Activated CD4-positive, alpha-beta T cell treated with anti-CD3 and anti-CD28 coated beads, Interleukin-2, amount 10 ng/mL, durations not matched to agents 7 days and 5 days (primary cell): ENCODE data around the gene WDFY2. TPM values are rescaled to one million over a fixed set of nuclear protein-coding genes. Genes with fewer than 3 reads are reported as not detected.

Experiments
- CTCF ChIA-PET: fragments of 350-600 bp; sonication (Branson Sonifier 250); formaldehyde crosslinking; loops from one replicate; lab custom pipeline; 2021; ENCODE audit warnings: antibody characterized with exemption; lab: Charles Lee
- POLR2A ChIA-PET: fragments of 350-600 bp; sonication (Branson Sonifier 250); formaldehyde crosslinking; loops from one replicate; lab custom pipeline; 2021; ENCODE audit warnings: antibody characterized with exemption; lab: Charles Lee
- DNase-seq: peaks from one replicate; pipeline ENCODE4 v3.0.0-alpha.2; 2020
- H3K27ac Mint-ChIP-seq: one replicate; pipeline ENCODE4 v1.8.0; 2021; ENCODE audit warnings: mild to moderate bottlenecking, moderate library complexity, mixed read lengths
- H3K27me3 Mint-ChIP-seq: one replicate; pipeline ENCODE4 v1.8.0; 2021; ENCODE audit warnings: mixed read lengths
- H3K36me3 Mint-ChIP-seq: one replicate; pipeline ENCODE4 v1.8.0; 2021; ENCODE audit warnings: low read depth, mixed read lengths
- H3K4me1 Mint-ChIP-seq: one replicate; pipeline ENCODE4 v1.8.0; 2021; ENCODE audit warnings: mixed read lengths
- H3K4me3 Mint-ChIP-seq: one replicate; pipeline ENCODE4 v1.8.0; 2021; ENCODE audit warnings: mild to moderate bottlenecking, moderate library complexity, mixed read lengths
- H3K9me3 Mint-ChIP-seq: one replicate; pipeline ENCODE4 v1.8.0; 2021; ENCODE audit warnings: mixed read lengths
- microRNA-seq: library from miRNA; unstranded; fragments of <30 nt; microRNA quantifications from one replicate; pipeline ENCODE4 v1.2.0, GENCODE V29; 2021; ENCODE audit warnings: borderline microRNAs expressed, borderline replicate concordance
- total RNA-seq, 2 experiments: library from RNA; stranded (reverse); gene quantifications; one replicate each; pipeline ENCODE4 v1.2.3, GENCODE V29; 2021

The WDFY2 gene
- total RNA-seq, 2 experiments from 2014 or later = 10.9 to 12.6 TPM

- H3K4me3 Mint-ChIP-seq = no peak overlapping the region
- peaks cover 3% of the 10 kb centered on the region for H3K36me3 Mint-ChIP-seq
- peaks cover 42% of the 10 kb centered on the region for H3K4me1 Mint-ChIP-seq
- no peaks in the 10 kb centered on the region for H3K9me3 Mint-ChIP-seq
- no peak for DNase-seq
- ChIA-PET CTCF (no interaction called here), POLR2A (no interaction called here)
- no peaks in the 10 kb centered on the region for H3K27me3 Mint-ChIP-seq
- H3K27ac Mint-ChIP-seq = no peak overlapping the region
Measured at GRCh38 chr13:51807041-51807440, 222.8 kb downstream of the WDFY2 start.

GRCh38 chr13:51808811-51809210 lies 224.5 kb downstream of the WDFY2 start:
- CTCF ChIA-PET = interaction anchor here (0.9 kb wide), 1 partner anchor 225 kb away, joined by 3 read pairs; no protein-coding TSS in a partner anchor
- POLR2A ChIA-PET = no interaction called here
- no peak overlapping the region for H3K27ac Mint-ChIP-seq

GRCh38 chr13:51811046-51811445 lies 226.8 kb downstream of the WDFY2 start:
- H3K4me3 Mint-ChIP-seq = no peak overlapping the region
- no peaks in the 10 kb centered on the region for H3K9me3 Mint-ChIP-seq
- H3K27me3 Mint-ChIP-seq = no peaks in the 10 kb centered on the region
- DNase-seq = no peak
- POLR2A ChIA-PET = no interaction called here
- H3K36me3 Mint-ChIP-seq = no peaks in the 10 kb centered on the region
- no peak overlapping the region for H3K27ac Mint-ChIP-seq
- H3K4me1 Mint-ChIP-seq = peaks cover 35% of the 10 kb centered on the region
- CTCF ChIA-PET = interaction anchor here (0.7 to 1.5 kb wide), 2 partner anchors 13 to 226 kb away, joined by 3 to 4 read pairs; no protein-coding TSS in a partner anchor

More at GRCh38 chr13:51808811-51809210, 224.5 kb downstream of the WDFY2 start:
- Mint-ChIP-seq H3K27me3 (no peaks in the 10 kb centered on the region), H3K4me3 (no peak overlapping the region), H3K9me3 (no peaks in the 10 kb centered on the region), H3K4me1 (peaks cover 32% of the 10 kb centered on the region), H3K36me3 (peaks cover 3% of the 10 kb centered on the region)
- no peak for DNase-seq

- no peak for DNase-seq
- ChIA-PET CTCF (interaction anchor here (1.5 to 4.4 kb wide), 2 partner anchors 14 to 20 kb away, joined by 5 to 41 read pairs; no protein-coding TSS in a partner anchor), POLR2A (no interaction called here)
- Mint-ChIP-seq H3K4me1 (peaks cover 41% of the 10 kb centered on the region), H3K4me3 (no peak overlapping the region), H3K36me3 (no peaks in the 10 kb centered on the region), H3K27ac (no peak overlapping the region), H3K9me3 (no peaks in the 10 kb centered on the region), H3K27me3 (no peaks in the 10 kb centered on the region)
Measured at GRCh38 chr13:51811920-51812451, 227.7 kb downstream of the WDFY2 start.

- POLR2A ChIA-PET = no interaction called here
- CTCF ChIA-PET = interaction anchor here (0.7 to 4.4 kb wide), 12 partner anchors 9 to 313 kb away, joined by 3 to 41 read pairs (median 4); no protein-coding TSS in a partner anchor
- no peaks in the 10 kb centered on the region for H3K9me3 Mint-ChIP-seq
- DNase-seq = no peak
- H3K27ac Mint-ChIP-seq = no peak overlapping the region
- H3K36me3 Mint-ChIP-seq = peaks cover 4% of the 10 kb centered on the region
- H3K4me1 Mint-ChIP-seq = peaks cover 56% of the 10 kb centered on the region
- H3K4me3 Mint-ChIP-seq = no peak overlapping the region
- no peaks in the 10 kb centered on the region for H3K27me3 Mint-ChIP-seq
Measured at GRCh38 chr13:51814071-51814470, 229.8 kb downstream of the WDFY2 start.

- CTCF ChIA-PET = interaction anchor here (0.7 to 4.4 kb wide), 17 partner anchors 10 to 435 kb away, joined by 3 to 41 read pairs (median 5); partner anchors contain the start of gene TMEM272
- H3K4me1 Mint-ChIP-seq = peaks cover 65% of the 10 kb centered on the region
- no peaks in the 10 kb centered on the region for H3K27me3 Mint-ChIP-seq
- POLR2A ChIA-PET = no interaction called here
- H3K9me3 Mint-ChIP-seq = no peaks in the 10 kb centered on the region
- peaks cover 4% of the 10 kb centered on the region for H3K36me3 Mint-ChIP-seq
- peak overlapping the region; percentile 1 for H3K4me3 Mint-ChIP-seq
- peak; percentile 83 for DNase-seq
- H3K27ac Mint-ChIP-seq = peak overlapping the region; percentile 82
Measured at GRCh38 chr13:51814825-51815650, 230.8 kb downstream of the WDFY2 start.

GRCh38 chr13:51815848-51816247 lies 231.6 kb downstream of the WDFY2 start:
- POLR2A ChIA-PET = no interaction called here

GRCh38 chr13:51816604-51817249 lies 232.5 kb downstream of the WDFY2 start:
- DNase-seq = no peak
- H3K4me1 Mint-ChIP-seq = peaks cover 75% of the 10 kb centered on the region
- ChIA-PET POLR2A (no interaction called here), CTCF (interaction anchor here (0.6 to 4.4 kb wide), 8 partner anchors 9 to 276 kb away, joined by 3 to 41 read pairs (median 6); partner anchors contain the start of gene TMEM272)
- H3K27ac Mint-ChIP-seq = no peak overlapping the region
- no peak overlapping the region for H3K4me3 Mint-ChIP-seq
- no peaks in the 10 kb centered on the region for H3K9me3 Mint-ChIP-seq
- no peaks in the 10 kb centered on the region for H3K27me3 Mint-ChIP-seq
- H3K36me3 Mint-ChIP-seq = peaks cover 9% of the 10 kb centered on the region

More at GRCh38 chr13:51815848-51816247, 231.6 kb downstream of the WDFY2 start:
- Mint-ChIP-seq H3K4me1 (peaks cover 72% of the 10 kb centered on the region), H3K36me3 (peaks cover 4% of the 10 kb centered on the region), H3K4me3 (no peak overlapping the region), H3K27me3 (no peaks in the 10 kb centered on the region), H3K9me3 (no peaks in the 10 kb centered on the region), H3K27ac (peak overlapping the region; percentile 82)
- DNase-seq = no peak
- CTCF ChIA-PET = interaction anchor here (0.6 to 4.4 kb wide), 12 partner anchors 10 to 436 kb away, joined by 3 to 41 read pairs (median 6); partner anchors contain the start of gene TMEM272

Small RNA genes within 50 kb of the gene (microRNA-seq; reads per million reads assigned to microRNA genes)
- gene MIR4703 = not detected

Other genes with a start within 250 kb of the WDFY2 start
- not detected for gene SERPINE3, start 244.8 kb upstream of the WDFY2 start, total RNA-seq
- gene INTS6, start 131.4 kb upstream of the WDFY2 start, total RNA-seq = 10 to 100 TPM; 47.9 to 51.6 TPM
- 1 to 10 TPM; 9.5 to 9.7 TPM for gene DHRS12, start 219.7 kb downstream of the WDFY2 start, total RNA-seq